IPS DF 4.7 (cell line): ENCODE data around the gene CDC42BPG.

Experiments
- DNase-seq: peaks from one replicate; pipeline ENCODE4 v3.0.0-alpha.2; 2013; ENCODE audit warnings: low spot score; ENCODE audit errors: extremely low read depth

The CDC42BPG gene

GRCh38 chr11:64792482-64792881 is 52.0 kb downstream of the CDC42BPG start:
- DNase-seq: no peak

GRCh38 chr11:64791781-64792291 is 52.6 kb downstream of the CDC42BPG start:
- DNase-seq: no peak

GRCh38 chr11:64790205-64791095 is 54.0 kb downstream of the CDC42BPG start:
- DNase-seq: no peak

GRCh38 chr11:64789331-64790204 is 54.9 kb downstream of the CDC42BPG start:
- DNase-seq: no peak

GRCh38 chr11:64788321-64789215 is 55.9 kb downstream of the CDC42BPG start:
- no peak for DNase-seq

- no peak for DNase-seq
These were observed 56.7 kb downstream of the CDC42BPG start for GRCh38 chr11:64787526-64788320.

GRCh38 chr11:64786308-64786707 is 58.1 kb downstream of the CDC42BPG start:
- DNase-seq: no peak

GRCh38 chr11:64784813-64785581 is 59.5 kb downstream of the CDC42BPG start:
- DNase-seq: no peak

- peak; percentile 98 for DNase-seq
These were observed 65.8 kb downstream of the CDC42BPG start, which contains the start of gene SF1 for GRCh38 chr11:64778473-64779298. Gene SF1, minus strand, starts transcription at chr11:64778542. Its CDS starts 150 bp downstream, at chr11:64778392.

- DNase-seq: no peak
These were observed 66.3 kb downstream of the CDC42BPG start for GRCh38 chr11:64778223-64778472.

- DNase-seq: no peak
These were observed 66.8 kb downstream of the CDC42BPG start for GRCh38 chr11:64777449-64778222.

- DNase-seq: no peak
These were observed 67.6 kb downstream of the CDC42BPG start for GRCh38 chr11:64776875-64777274.

- DNase-seq: no peak
These were observed 68.0 kb downstream of the CDC42BPG start for GRCh38 chr11:64776425-64776824.

GRCh38 chr11:64774144-64774543 is 70.3 kb downstream of the CDC42BPG start:
- no peak for DNase-seq
